DMS53 treated with DMSO at 0.1 percent for 48 hours (cell line): ENCODE data around the gene NDUFAF5.

Experiments
- DNase-seq: peaks from one replicate; lab custom pipeline; 2025; ENCODE audit not compliant: unreplicated experiment; lab: John Stamatoyannopoulos, UW

NDUFAF5 gene

DNA sequence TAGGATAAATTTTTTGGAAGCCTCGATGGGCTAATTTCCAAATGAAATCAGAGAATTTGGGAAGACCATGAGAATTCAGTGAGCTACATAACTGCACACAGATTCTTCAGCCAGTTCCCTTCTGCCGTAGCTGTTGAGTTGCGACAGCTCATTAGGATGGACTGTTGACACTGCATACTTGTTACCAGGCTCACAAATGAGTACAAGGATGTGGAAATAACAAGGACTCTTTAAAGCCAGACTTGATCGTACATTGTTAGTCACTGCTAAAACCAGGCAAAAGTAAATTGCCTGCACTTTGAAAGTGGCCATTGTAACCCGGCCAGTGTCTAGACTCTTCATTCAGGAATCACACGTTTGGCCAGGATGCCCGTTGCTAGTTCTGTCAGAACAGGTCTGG is 37.0 kb downstream of the NDUFAF5 start:
- no peak for DNase-seq

DNA sequence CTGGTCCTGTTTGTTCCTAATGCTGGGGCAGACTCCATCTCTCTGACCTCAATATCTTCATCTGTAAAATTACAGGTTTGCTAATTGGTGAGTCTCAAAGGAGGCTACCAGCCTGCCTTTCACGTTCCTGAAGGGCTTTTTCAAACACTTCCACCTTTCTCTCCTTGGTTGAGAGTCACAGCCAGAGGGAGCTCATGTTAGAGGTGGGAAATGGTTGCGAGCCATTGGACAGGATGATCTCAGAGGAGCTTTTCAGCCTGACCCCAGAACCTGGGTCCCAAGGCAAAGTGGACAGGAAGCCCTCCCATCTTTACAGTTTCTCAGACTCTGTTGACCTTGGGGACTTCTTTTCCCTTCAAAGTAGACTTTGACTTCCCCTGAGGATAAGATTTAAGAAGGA is 37.6 kb downstream of the NDUFAF5 start:
- DNase-seq: no peak

DNA sequence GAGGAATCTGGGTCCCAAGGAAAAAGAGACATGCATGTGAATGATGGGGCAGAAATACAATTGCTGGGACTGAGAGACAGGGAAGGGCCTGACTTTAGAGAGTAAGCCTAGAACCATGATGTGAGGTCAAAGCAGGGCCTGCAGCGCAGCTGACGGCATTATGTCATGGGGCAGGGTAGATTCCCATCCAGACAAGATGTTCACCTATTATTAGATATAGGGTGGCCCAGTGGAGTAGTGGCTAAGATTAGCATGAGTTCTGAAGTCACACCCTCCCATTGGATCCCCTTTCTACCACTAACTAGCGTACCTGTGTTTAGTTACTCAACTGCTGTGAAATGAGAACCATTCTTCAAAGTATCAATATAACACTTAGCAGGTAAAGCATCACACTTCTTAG is 39.6 kb downstream of the NDUFAF5 start:
- DNase-seq: no peak

DNA sequence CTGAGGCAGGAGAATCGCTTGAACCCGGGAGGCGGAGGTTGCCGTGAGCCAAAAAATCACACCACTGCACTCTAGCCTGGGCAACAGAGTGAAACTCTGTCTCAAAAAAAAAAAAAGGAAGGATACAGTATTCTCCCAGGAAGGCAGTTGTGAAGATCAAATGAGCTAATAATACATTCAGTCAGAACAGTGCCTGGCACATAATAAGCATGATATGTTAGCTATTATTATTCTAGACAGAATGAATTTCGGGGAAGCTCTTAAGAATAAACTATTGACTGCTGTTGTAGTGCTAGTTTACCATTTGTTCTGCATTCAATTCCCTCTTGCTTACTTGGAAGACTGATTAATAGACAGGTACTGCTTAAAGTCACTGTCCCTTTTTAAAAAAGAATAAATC is 40.6 kb downstream of the NDUFAF5 start:
- DNase-seq: no peak

DNA sequence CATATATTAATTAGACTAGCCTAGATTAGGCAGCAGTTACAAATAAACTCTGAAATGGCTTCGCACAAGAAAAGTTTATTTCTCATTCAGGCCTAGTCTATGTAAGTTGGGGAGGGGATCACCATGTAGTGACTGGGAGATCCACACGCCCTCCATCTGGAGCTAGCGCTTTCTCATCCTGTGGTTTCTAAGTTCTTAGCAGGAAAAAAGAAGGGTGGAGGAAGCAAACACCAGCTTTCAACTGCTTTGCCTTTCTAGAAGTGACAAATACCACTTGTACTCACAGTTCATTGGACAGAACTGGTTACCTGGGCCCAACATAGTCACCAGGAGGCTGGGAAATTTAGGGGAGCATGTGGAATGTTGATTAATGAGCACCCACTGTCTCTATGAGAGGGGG is 46.6 kb downstream of the NDUFAF5 start:
- no peak for DNase-seq

DNA sequence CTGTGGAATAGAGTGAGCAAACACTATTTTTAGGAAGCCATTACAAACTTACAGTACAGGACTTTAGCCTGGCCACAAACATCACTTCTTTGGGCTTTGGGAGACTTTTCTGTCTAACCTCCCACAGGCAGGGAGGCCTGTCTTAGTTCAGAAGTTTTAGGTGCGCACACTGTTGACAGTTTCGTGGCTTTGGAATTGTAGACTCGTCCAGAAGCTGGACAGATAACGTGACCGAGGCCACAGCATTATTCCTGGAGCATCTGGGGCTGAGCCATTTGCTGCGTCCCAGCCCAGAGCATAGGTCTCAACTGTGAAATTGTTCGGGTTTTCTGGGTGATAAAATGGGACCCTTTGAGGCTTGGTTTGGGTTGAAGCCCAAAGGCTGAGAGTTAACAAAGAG is 53.8 kb downstream of the NDUFAF5 start:
- DNase-seq: no peak

DNA sequence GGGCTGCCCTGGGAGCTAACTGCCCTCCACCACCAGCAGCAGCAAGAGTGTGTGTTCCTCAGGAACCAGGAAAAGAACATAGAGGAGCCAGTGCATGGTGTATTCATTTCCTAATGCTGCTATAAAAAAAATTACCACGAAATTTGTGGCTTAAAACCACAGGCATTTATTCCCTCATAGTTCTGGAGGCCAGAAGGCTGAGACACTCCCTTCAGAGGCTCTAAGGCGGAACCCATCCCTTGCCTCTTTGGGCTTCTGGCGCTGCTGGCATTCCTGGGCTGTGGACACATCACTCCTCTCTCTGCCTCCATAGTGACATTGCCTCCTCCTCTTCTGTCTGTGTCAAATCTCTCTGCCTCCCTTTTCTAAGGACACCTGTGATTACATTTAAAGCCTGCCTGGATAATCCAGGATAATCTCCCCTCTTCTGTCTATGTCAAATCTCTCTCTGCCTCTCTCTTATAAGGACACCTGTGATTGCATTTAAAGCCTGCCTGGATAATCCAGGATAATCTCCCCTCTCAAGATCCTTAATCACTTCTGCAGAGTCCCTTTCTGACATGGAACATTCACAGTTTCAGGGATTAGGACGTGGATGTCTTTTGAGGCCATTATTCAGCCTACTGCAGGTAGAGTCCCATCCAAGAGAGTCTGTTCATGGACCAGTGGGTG is 54.7 kb downstream of the NDUFAF5 start:
- DNase-seq: no peak

DNA sequence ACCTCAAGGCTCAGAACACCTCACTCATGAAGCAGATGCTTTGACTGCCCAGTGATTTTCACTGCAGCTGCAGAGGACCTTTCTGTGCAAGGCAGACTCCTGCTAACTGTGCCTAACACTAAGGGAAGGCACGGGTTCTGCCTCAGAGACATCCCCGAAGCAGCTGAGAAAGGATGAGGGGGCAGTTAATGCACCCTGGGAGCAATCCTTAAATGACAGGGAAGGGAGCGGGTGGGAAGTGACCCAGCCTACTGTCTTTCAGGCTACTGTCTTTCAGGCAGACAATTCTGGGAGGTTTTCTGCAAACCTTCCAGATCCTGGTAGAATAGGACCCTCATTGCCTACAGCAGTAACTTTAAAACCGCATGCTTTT is 55.3 kb downstream of the NDUFAF5 start:
- DNase-seq: no peak

DNA sequence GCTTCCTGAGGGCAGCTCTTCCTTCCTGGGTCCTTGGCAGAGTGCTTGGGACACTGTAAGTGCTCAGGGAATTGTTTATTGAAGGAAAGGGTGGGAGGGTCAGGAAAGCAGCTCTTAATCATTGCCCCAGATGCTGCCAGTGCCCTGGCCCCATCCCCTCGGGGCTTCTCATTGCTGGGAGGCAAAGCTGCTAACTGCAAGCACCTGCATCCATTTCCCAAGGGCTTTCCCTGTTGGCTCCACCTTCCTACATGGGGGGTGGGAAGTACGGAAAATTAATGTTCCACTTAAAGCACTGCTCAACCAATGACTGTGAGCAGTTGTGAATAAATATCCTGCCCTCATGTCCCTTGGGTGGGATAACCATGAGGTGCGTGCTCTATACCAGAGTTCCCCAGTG is 56.4 kb downstream of the NDUFAF5 start:
- no peak for DNase-seq

DNA sequence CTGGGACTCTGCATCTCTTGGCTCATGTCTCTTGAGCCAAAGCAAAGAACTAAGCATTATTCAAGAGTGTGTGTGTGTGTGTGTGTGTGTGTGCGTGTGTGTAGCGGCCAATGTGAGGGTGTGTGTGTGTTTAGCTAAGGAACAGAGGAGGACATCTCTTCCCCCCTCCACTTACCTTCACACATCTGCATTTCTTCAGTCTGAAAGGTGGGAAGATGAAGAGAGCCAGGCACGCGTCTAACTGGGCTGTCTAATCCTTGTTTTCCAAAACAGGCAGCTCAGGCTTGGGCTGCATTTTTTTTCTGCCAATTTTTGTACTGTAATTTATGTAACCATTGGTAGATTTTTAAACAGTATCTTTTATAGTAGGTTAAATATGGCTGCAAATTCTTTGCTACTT is 59.5 kb downstream of the NDUFAF5 start:
- DNase-seq: no peak

DNA sequence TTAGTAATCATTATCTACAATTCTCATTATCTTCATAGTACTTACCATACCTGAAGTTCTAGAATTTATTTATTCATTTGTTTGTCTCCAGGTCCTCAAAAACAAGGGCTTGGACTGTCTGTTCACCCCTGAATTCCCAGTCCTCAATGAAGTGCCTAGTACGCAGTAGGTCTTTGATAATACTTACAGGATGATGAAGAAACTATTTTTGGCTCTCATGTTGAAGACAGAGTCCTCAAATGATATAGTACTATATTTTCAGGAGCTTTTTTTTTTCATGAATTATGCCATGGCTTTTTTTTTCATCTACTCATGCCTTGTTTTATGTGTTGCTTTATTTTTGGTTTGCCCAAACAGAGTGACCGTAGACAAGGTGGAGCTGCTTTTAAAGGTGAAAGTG is 66.5 kb downstream of the NDUFAF5 start:
- DNase-seq: no peak

DNA sequence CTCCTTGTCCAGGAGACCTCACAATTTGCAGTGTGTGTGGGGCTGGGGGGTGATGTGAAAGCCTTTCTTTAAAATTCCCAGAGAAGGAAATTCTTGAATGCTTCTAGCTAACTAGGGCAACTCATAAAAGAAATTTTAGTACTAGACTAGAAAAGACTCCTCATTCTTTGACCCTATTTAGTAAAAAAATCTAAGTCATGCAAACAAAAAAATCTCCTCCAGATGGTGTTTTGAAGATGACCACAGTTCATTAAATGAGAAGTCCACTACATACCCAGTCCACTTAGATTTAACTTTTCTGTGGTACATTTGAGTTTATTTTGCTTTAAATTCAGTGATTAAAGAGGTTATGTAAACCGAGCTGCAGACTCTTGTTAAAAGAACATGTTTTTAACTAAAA is 67.5 kb downstream of the NDUFAF5 start:
- DNase-seq: no peak

DNA sequence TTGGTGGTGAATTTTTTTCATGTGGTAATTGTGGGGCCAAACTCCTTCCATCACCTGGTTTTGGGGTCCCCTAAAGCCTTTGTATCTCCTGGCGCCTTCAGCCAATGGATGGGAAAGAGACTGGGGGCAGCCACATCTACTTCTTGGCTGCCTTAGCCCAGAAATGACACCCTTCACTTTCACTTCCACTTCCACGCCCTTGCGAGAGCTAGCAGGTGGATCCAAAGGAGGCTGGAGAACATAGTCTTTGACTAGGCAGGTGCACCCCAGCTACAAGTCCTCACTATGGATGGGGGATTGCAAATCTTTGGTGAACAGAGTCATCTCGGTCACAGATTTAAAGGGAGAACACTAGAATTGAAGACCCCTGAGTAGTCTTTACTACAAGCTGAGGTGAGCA is 70.8 kb downstream of the NDUFAF5 start:
- no peak for DNase-seq

DNA sequence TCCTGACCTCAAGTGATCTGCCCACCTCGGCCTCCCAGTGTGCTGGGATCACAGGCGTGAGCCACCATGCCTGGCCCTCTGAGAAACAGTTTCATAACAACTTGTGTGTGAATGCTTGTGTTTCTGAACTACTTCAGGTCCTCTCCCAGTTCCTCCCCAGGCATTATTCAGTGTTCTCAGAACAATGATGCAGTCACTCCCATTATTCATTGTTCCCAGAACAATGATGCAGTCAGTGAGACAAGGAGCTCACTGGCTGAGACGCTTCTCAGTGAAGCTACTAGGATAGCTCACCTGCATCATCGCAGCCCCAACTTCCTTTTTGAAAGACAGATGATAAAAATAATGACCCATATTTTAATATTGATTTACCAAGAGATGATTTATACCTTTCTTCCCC is 71.5 kb downstream of the NDUFAF5 start:
- DNase-seq: no peak

DNA sequence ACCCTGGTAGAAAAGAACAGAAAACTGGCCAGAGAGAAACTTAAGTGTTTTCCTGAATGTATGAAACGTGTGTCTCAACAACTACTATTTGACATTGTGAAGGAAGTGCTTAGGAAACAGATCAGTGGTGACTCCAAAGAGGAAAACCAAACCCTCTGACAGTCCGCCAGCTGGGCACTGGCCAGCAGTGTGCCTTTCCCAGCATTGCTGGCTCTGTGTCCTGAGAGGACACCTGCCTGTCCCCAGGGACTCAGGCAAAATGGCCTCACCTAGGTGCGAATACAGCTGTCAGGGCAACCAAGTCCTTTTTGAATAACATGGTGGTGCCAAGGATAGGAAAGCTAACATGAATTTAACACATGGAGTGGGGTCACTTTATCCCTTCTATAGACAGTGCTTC is 72.5 kb downstream of the NDUFAF5 start:
- no peak for DNase-seq

DNA sequence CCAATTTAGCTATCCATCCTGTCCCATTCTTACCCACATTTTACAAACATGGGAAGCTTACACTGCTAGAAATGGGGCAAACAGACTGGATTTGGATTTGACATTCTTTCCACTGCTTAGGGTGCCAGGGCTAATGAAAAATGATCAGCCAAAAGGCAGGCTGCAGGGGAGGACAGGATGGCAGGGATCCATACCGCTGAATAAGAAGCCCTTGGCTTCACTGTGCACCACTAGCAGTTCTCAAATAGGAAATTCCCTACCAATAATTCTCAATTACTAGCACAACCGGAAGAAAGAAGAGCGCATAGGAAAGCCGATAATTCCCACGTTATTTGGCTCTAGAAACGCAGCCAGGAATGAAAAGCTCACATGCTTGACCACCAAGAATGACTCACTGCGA is 73.1 kb downstream of the NDUFAF5 start:
- DNase-seq: no peak

DNA sequence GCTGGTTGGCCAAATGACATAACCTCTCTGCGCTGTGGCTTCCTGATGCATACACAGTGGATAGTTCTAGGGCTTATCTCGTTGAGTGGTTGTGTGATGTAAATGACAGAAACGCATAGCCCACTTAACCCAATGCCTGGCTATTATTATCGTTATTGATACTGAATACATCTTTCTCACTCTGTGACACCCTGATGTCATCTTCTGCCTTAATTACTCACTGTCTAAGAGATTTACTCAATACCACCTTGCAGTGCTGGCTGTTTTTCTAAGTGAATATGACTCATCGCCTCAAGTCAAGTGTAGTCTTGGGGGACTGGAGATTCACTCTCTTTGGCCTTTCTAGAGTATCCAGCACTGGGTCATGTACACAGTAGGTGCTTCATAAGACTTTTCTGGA is 73.6 kb downstream of the NDUFAF5 start:
- DNase-seq: no peak

DNA sequence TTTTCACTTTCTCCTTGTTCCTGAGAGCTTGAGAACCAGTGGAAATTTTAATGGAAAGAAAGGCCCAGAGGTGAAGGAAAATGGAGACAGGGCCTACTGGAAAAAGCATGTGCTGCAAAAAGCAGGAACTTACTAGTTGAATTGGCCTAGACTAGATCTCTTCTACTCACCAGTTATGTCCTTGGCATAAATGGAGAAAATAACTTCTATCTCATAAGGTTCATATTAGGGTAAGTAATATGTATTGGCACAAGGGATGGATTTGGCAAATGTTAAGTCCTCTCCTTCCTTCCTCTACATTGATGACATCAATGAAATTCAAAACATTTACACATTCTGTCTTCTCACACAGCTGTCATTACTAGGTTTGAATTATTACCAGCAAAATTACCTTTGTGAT is 74.0 kb downstream of the NDUFAF5 start:
- DNase-seq: no peak

DNA sequence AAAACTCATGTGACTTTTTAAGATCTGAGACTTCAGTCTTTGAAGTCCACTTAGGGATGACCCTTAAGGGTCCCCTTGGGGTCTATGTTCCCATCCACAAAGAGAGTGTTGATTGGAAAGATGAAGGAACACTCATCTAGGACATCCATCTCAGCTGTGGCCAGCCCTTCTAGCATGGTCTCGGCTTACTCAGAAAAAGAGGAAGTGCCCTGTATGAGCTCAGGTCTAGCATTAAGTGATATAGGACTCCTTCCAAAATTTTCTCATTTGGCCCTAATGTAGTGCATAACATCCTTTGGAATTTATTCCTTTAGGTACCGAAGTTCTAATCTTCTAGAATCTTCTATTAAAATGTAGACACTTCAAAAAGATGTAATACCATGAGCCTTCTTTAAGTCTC is 77.4 kb downstream of the NDUFAF5 start:
- DNase-seq: no peak

DNA sequence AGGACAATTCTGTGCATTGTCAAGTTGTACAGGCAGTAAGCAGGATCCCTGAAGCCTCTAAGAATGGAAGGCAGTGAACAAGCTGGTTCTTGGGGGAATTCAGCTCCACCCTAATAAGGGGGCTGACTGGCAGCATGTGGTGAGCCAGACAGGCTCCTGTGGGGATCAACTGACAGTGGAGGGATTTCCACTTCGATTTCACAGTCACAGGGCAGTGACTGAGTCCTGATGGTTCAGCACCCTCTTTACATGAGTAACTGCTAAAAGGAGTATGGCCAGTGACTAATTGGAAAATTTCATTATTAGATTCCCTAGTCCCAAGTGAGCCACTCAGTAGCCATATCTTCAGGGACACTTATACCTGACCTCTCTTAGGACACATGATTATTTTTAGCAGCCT is 78.4 kb downstream of the NDUFAF5 start:
- DNase-seq: no peak

DNA sequence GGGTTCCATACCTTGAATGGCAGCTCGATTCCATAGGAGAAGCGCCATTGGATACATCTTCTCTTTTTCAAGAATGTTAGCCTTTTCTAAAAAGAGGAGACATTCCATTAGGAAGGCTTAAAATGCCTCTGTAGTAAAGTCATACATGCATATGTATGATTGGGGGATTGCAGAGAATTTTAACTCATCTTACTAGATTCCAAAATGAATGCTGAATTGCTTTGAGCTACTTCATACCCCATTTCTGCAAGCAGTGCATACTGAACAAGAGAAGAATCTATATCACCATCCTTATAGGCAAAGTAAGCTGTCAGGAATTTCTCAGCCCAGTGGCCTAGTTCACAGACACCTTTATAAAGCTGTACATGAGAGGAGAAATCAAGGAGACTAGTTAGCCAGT is 80.3 kb downstream of the NDUFAF5 start:
- no peak for DNase-seq

DNA sequence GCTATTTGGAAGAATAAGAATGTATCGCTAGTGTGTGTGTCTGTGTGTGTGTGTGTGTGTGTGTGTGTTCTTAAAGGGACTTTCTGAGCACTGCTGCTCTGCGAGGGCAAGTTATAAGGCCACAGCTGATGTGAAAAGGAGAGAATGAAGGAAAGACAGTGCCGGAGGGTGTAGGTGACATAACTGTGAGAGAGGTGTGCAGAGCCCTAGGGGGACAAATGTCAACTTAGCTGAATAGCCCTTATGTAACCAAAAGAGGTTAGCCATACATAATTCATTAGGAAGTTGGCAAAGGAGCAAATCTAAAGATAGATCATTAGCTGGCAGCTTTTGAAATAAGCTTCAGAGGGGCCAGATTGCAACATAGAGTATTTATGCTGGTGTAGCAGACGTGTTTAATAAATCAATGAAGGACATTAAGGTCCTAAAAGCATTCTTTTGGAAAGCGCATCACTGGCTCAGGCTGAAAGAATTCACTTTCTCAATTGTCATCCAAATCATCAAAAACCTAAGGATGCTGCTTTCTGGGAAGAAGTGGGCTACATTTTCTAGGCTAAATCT is 81.0 kb downstream of the NDUFAF5 start:
- no peak for DNase-seq

DNA sequence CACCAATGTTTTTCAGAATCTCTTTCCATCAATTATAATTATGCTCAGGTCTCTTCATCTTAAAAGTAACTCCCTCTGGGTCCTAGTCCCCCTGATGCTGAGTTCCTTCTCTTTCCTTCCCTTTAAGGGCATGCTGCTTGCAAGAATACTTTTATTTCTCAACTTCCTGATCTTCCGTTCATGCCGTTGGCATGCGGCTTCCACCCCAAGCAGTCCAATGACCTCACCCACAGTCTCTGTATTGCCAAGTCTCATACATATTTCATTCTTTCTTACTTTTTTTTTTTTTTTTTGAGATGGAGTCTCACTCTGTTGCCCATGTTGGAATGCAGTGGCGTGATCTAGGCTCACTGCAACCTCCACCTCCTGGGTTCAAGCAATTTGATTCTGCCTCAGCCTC is 83.5 kb downstream of the NDUFAF5 start:
- no peak for DNase-seq
